GM18870 (cell line): ENCODE measurements around the gene SHISA8.
"Not testable (repeated sequence)": the region's sequence is repeated elsewhere in the genome, so short reads cannot be mapped to it uniquely, and the experiment has no call there.

Source experiments
- ATAC-seq: cut with Tn5 transposase; IDR thresholded peaks from one replicate; pipeline ENCODE4 v1.9.1; 2021; ENCODE audit warnings: moderate library complexity; ENCODE audit not compliant: unreplicated experiment

The SHISA8 gene

GRCh38 chr22:41900652-41901312 lies 14.1 kb downstream of the SHISA8 start:
- ATAC-seq, result no peak

GRCh38 chr22:41899992-41900651 lies 14.8 kb downstream of the SHISA8 start:
- no peak for ATAC-seq

DNA sequence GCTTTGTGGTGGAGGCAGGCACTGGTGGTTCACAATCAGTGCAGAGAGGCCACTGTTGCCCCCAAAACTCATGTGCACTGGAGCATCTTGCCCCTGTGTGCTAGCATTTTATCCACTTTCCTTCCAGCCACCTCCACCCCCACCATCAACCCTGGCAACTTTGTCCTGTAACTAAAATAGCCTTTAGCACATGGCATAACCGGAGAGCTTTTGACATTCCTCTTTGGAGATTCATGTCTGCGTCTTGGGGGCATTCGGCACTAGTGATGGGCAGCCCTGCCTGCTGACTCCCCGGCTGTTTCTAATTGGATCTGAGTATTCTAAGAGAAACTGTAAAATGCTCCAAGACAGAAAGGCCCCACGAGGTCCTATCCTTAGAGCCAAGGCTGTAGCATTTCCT lies 15.8 kb downstream of the SHISA8 start:
- ATAC-seq, result no peak

DNA sequence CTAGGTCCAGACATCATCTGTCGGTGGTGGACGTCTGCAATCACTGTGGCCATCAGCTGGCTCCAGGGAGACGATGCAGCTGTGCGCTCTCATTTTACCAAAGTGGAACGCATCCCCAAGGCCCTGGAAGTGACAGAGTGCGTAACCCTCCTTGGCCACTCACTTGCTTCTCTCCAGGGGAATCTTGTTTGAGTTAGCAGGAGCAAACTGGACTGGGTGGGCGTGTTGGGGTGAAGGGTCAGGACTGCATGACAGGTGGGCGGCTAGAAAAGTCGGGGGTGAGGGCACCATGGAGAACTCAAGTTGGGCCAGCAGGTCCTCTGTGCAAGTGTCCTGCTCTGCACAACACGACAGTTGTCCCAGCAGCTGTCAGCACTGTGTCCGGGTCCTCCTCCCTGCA lies 16.2 kb downstream of the SHISA8 start:
- no peak for ATAC-seq

DNA sequence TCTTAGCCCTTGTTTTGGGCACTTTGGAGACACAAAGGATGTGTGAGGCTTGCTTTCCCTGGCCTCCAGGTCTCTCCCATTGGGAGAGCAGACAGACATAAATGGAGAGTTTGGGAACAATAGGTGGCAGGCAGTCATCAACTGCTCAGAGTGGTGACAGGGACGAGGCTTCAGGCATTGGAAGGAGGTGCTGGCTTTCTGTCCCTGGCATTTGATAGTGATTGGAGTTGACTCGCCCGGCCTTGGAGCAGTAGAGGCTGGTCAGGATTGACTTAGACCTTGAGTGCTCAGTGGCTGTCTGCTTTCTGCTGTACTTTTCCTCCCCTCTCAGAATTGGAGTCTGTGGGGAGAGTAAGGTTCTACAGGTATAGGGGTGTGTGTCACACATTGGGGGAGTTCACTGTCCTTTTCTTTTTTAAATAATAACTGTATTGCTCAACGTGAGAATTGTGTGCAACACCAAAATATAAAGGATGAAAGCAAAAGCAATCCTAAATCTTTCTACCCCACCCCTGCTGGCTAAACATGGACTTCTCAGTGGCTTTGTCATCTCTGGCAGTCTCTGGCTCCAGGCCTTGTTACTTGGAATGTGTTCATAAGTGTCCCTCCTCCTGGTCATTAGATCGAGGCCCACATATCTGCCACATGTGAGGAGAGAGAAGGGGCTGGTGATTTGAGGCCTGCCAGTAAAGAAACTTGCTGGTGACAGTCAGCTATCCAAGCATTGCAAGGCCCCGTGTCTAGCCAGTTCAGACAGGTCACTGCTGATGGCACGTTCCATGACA lies 21.1 kb downstream of the SHISA8 start:
- ATAC-seq, result no peak

- no peak for ATAC-seq
Observed at GRCh38 chr22:41892721-41893120, 22.2 kb downstream of the SHISA8 start.

GRCh38 chr22:41891407-41891806 lies 23.5 kb downstream of the SHISA8 start:
- no peak for ATAC-seq

DNA sequence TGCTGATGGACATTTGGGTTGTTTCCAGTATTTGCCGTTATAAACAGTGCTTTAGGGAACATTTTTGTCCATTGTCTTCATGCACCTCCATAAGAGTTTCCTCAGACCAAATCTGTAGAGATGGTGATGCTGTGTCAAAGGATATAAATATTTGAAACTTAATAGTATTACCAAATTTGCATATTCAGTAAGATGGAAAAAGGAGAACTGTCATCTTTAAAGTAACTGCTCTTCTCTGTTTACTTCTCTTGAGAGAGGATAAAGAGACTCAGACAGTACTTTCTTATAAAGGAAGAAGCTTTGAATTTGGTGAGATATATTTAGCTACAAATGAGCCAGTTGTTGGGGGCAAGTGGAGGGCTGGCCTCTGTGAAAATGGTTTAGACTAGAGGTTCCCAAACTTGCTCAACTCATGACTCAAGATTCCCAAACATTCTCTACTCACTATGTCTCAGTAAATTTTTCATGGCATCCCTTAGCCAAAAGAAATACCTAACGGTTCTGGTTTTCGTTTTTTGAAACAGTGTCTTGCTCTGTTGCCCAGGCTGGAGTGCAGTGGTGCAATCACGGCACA lies 26.2 kb downstream of the SHISA8 start:
- ATAC-seq, result no peak

- ATAC-seq, result no peak
Observed at GRCh38 chr22:41885516-41885915, 29.4 kb downstream of the SHISA8 start.

- ATAC-seq, result no peak
Observed at GRCh38 chr22:41885116-41885515, 29.8 kb downstream of the SHISA8 start.

DNA sequence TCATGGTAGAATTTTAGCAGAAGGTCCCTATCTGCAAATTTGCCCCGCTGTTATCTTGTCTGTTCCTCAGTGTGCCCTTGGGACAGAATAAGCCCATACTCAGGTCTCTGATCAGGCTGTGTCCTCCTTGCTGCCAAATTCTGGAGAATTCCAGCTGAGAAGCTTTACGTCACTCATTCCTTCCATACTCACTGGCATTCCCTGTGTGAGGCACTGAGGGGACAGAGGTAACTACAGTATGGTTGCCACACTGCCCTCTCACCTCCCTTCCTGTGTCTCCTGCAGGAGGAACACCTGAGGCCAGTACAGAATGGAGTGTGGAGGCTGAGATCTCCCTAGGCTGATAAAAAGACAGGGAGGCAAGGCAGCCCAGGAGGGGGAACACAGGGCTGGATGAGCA lies 31.5 kb downstream of the SHISA8 start:
- no peak for ATAC-seq

DNA sequence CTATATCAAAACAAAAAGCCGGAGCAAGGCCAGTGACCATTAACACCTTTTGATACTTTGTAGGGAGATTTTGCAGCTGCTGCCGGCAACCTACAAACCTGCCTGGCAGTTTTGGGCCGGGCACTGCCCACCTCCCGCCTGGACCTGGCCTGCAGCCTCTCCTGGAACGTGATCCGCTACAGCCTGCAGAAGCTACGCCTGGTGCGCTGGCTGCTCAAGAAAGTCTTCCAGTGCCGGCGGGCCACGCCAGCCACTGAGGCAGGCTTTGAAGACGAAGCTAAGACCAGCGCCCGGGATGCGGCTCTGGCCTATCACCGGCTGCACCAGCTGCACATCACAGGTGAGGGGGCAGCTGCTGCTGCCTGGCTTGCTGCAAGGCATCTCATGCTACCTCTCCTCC lies 34.2 kb downstream of the SHISA8 start:
- ATAC-seq, result no peak

DNA sequence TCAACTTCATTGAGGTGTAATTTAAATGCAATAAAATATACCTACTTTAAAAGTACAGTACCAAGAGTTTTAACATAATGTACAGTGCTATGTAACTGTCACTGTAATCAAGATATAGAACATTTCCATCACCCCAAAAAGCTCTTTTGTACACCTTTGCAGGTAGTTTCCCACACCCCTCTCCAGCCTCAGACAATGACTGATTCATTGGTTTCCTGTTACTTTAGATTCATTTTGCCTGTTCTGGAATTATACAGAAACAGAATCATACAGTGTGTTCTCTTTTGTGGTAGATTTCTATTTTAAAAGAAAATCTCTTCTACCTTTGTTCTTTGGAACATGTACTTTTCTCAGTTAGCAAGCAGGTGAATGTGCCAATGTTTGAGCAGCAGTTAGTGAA lies 38.2 kb downstream of the SHISA8 start:
- no peak for ATAC-seq

DNA sequence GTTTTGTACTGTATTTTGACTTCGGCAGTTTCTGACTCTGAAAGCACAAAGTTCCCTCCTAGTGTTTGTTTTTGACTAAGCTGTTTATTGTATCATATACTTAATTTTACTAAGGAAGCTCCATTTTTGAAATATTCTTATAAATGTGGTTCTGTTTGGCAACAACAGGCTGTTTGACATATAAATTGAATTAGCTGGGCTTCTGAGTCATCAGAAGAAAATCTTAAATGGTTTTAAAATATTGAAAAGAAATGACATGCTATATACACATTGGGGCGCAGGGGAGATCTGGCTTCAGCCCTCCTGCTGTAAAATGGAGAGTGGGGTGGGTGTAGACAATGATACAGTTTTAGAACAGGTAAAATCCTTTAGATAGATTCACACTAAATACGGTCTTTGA lies 38.6 kb downstream of the SHISA8 start:
- no peak for ATAC-seq

- ATAC-seq, result no peak
Observed at GRCh38 chr22:41875531-41876270, 39.2 kb downstream of the SHISA8 start.

- no peak for ATAC-seq
Observed at GRCh38 chr22:41874090-41874489, 40.8 kb downstream of the SHISA8 start.

DNA sequence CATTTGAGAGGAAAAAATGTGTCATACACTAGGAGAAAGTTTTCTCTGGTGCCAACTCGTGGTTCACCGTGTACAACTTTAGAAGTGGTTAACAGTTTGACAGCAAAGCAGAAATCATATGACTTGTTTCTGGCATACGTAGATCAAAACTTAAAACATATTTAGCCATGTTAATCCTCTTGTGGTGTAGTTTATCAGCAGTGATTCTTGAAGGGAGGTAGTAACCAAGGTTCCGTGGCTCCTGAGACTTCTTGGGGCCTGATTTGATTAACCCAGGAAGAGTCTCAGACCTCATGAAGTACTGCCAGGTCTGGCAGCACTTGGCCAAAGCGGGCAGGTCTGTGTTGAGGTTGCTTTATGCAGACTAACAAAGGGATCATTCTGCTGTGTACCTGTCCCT lies 41.5 kb downstream of the SHISA8 start:
- ATAC-seq, result no peak

DNA sequence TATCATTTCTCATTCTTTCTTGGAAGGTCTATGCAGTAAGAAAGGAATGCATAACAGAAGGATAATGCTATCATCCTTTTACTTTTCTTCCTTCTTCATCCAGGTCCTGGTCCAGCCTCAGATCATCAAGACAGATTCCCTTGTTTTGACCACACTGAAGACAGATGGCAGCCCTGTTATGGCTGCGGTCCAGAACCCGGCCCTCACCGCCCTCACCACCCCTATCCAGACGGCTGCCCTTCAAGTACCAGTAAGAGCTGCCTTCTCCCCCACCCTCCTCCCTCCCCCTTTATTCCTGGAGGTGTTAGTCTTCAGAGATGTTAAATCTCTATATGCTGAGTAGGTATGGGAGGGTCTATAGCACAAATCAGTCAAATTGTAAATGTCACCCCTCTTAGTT lies 44.1 kb downstream of the SHISA8 start:
- no peak for ATAC-seq

DNA sequence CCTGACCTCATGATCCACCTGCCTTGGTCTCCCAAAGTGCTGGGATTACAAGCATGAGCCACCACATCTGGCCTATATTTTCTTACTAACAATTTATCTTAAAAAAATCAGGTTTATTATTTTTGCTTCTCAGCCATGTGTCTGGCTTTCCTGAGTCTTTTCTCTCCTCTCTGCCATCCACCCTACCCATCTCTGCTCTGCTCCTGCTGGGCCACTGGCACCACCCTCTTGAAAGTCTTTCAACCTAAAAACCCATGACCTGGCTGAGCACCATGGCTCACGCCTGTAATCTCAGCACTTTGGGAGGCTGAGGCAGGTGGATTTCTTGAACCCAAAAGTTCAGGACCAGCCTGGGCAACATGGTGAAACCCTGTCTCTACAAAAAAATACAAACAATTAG lies 44.8 kb downstream of the SHISA8 start:
- ATAC-seq, result not testable (repeated sequence)

GRCh38 chr22:41868556-41868955 lies 46.3 kb downstream of the SHISA8 start:
- no peak for ATAC-seq

- ATAC-seq, result no peak
Observed at GRCh38 chr22:41863472-41863871, 51.4 kb downstream of the SHISA8 start.
